HG02588 (cell line): ENCODE measurements around the gene ACSL4.
A peak's percentile ranks its signal among the peaks of the same experiment; 100 is the strongest.
"Not testable (repeated sequence)": the region's sequence is repeated elsewhere in the genome, so short reads cannot be mapped to it uniquely, and the experiment has no call there.

ENCODE experiments used
- ATAC-seq: cut with Tn5 transposase; IDR thresholded peaks from one replicate; pipeline ENCODE4 v1.9.1; 2021; ENCODE audit warnings: mild to moderate bottlenecking, moderate library complexity; ENCODE audit not compliant: unreplicated experiment

ACSL4 gene

DNA sequence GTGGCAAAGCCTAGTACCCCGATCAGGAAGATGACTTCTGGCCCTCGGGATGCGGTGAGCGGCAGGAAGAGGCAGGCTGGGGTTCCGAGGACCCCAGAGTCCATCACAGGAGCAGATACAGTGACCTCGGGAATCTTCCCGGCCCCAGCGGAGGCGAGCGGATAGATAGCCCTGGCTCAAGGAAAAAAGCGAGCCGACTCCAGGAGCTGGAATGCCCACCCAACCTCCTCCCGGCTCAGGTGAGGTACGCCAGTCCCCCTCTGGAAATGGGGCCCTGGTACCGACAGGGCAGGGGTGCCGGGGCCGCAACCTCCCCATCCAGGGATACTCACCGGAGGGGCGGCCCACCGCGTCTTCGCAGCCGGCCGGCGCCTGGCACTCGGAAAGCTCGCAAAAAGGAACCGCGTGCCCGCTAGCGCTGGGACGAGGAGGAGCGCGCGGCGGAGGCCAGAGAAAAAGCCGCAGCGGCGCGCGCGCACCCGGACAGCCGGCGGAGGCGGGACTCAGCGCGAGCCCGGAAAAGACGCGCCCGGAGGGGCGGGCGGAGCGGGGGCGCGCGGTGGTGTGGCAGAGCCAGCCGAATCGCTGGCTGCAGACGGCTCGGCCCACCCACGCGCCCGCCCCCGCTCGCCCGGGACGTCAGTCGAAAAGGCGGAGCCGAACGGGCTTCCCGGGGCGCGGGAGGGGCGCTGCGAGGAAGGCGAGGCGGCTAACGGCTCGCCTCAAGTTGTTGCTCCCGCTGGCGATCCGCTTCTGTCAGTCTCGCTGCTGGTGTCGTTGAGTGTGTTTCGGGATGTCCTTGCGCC is at the start of gene ACSL4:
TSS of gene ACSL4 (minus strand) at position 451 of the 806 bp plus-strand sequence. CDS start 49,894 bp downstream, outside the sequence.
- peak; percentile 85 for ATAC-seq

- ATAC-seq, result no peak
These were observed 44.7 kb upstream of the ACSL4 start for GRCh38 chrX:109777749-109778148.

DNA sequence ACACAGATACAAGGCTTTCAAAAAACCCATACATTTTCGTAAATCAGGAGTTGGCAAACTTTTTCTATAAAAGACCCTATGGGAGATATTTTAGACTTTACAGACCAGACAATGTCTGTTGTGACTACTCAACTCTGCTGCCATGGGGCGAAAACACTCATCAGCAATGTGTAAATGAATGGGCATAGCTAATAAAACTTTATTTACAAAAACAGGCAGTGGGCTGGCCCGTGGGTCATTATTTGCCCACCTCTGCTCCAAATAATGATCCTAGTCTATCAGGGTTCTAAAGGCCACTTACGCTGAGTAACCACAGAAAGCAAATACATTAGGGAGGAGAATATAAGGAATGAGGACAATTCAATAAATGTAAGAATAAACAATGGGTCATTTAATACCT is 43.9 kb upstream of the ACSL4 start:
- no peak for ATAC-seq

DNA sequence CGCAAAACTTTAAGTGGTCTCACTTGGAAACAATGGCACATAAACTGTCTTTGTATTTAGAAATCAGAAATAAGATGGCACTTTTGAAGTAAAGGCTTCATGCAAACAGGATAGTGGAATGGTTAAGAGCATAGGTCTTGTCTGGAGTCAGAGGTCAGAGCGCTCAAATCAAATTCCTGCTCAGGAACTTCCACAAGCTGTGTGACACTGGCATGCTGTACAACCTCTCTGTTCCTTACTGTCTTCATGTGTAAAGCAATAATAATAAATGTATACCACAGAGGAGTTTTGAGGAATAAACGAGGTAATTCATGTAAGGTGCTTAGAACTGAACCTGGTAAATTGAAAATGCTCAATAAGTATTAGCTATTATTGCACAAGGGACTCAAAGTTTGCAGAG is 43.4 kb upstream of the ACSL4 start:
- ATAC-seq, result no peak

DNA sequence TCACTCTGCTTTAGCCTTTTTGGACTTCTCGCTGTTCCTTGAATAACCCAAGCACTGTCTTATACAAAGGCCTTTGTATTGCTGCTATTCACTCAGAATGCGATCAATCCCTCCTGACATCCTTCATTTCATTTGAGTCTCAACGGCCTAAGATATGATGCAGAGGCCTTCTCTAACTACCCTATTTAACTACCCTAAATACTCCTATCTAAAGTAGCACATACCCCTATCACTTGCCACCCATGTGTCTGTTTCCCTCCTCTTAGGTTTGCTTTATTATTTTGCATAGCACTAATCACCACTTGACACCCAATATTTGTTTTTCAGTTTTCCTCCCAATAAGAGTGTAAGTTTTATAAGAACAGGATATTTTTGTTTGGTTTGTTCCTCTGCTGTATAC is 42.3 kb upstream of the ACSL4 start:
- no peak for ATAC-seq

DNA sequence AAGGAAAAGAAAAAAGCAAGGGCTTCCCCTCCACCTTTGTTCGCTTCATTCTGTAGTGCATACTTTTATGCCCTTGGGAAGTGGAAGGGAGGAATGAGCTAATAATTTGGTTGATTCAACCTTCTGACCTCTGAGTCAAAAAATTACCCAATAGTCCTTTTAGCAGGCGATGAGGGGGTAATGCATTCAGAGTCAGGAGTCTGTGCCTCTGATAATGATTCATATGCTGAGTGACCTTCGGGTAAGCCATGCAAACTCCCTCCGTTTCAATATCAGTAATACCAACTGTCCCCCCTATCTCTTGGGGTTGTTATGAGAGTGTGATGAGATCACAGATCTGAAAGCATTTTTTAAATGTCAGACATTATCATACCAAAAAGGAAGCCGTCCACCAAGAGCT is 41.6 kb upstream of the ACSL4 start:
- ATAC-seq, result peak; percentile 97

DNA sequence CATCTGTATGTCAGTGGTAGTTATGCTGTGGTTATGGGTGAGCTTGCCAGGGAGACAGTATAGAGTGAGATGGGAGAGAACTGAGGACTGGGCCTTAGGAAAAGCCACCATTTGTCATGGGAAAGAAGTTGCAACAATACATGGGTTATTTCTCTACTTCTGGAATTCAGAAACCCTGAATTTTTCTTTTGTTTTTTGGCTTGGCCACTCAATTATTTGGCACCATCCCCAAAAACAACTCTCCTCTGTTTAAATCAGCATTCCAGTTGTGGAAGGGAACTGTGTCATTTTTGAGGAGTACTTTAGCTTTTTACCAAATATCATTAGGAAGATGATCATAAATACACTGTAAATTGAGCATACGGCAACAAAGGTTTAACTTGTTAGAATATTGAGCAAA is 41.1 kb upstream of the ACSL4 start:
- ATAC-seq, result no peak

GRCh38 chrX:109773374-109773773 is 40.3 kb upstream of the ACSL4 start:
- ATAC-seq, result no peak

DNA sequence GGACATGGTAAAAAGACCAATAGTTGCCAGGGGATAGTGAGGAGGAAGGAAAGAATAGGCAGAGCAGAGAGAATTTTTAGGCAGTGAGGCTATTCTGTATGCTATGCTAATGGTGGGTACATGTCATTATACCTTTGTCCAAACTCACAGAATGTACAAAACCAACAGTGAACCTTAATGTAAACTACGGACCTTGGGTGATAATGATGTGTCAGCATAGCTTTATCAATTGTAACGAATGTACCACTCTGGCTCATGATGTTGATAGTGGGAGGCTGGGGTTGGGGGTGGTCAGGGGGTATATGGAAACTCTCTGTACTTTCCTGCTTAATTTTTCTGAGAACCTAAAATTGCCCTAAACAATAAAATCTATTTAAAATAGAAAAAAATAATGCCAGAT is 37.7 kb upstream of the ACSL4 start:
- no peak for ATAC-seq

- ATAC-seq, result no peak
These were observed 27.8 kb upstream of the ACSL4 start for GRCh38 chrX:109760922-109761250.

GRCh38 chrX:109760209-109760921 is 27.3 kb upstream of the ACSL4 start:
- no peak for ATAC-seq

DNA sequence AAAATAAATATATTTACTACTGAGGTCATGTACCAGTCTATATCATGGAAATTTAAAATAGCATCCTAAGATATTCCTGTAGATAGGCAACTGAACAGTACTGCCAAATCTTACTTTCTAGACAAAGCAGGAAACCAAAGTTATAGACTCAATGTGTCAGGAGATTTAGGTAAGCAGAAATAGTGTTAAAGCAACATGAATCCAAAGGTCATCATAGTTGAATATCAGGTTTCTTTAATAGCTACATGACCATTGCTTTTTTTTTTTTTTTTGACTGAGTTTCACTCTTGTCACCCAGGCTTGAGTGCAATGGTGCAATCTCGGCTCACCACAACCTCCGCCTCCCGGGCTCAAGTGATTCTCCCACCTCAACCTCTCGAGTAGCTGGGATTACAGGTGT is 20.2 kb upstream of the ACSL4 start:
- no peak for ATAC-seq

DNA sequence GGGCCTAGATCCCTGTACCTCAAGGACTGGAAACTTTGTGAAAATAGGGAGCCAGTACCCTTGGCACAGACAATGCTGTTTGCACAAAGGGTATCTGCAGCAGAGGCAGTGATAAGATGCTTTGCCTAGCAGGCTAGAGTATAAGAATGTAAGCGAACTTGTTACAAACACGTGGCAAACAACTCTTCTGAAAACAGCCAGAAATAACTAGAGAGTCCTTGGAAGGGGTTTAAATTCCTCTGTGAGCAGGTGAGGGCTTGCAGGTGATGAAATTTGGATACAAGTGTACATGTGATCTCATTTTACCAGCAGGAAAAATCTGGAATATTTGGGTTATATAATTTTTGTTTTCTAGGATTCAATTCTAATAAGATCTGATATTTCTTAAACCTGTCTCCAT is 18.6 kb upstream of the ACSL4 start:
- no peak for ATAC-seq

GRCh38 chrX:109749207-109749606 is 16.1 kb upstream of the ACSL4 start:
- ATAC-seq, result no peak

GRCh38 chrX:109747681-109748080 is 14.6 kb upstream of the ACSL4 start:
- no peak for ATAC-seq

DNA sequence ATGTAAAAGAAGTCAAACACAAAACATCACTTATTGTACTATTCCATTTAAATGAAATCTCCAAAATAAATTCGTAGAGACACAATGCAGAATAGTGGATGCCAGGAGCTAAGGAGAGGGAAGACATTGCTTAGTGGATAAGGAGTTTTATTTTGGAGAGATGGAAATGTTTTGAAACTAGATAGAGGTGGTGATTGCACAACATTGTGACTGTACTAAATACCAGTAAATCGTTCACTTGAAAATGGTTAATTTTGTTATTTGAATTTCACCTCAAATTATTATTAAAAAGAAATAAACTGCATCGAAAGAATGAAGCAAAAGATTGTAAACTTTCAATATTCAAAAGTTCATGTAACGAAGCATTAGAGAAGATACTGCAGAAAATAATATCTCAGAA is 9.7 kb upstream of the ACSL4 start:
- ATAC-seq, result no peak

DNA sequence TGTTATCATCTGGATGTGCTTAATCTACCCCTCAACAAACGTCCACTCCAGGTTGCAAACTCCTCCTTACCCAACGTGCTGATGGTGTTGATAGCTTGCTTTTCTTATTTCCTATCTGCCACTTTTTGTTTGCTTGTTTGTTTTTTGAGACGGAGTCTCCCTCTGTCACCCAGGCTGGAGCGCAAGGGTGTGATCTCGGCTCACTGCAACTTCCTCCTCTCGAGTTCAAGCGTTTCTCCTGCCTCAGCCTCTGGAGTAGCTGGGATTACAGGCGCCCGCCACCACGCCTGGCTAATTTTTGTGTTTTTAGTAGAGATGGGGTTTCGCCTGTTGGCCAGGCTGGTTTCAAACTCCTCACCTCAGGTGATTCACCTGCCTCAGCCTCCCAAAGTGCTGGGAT is 7.8 kb upstream of the ACSL4 start:
- ATAC-seq, result not testable (repeated sequence)

- no peak for ATAC-seq
These were observed 7.4 kb upstream of the ACSL4 start for GRCh38 chrX:109740433-109740809.

GRCh38 chrX:109739625-109740432 is 6.8 kb upstream of the ACSL4 start:
- no peak for ATAC-seq

GRCh38 chrX:109735202-109735744 is 2.2 kb upstream of the ACSL4 start:
- ATAC-seq, result no peak

- no peak for ATAC-seq
These were observed 591 bp upstream of the ACSL4 start for GRCh38 chrX:109733613-109734083.
